ENCODE results near the gene MEF2D.

DNA sequence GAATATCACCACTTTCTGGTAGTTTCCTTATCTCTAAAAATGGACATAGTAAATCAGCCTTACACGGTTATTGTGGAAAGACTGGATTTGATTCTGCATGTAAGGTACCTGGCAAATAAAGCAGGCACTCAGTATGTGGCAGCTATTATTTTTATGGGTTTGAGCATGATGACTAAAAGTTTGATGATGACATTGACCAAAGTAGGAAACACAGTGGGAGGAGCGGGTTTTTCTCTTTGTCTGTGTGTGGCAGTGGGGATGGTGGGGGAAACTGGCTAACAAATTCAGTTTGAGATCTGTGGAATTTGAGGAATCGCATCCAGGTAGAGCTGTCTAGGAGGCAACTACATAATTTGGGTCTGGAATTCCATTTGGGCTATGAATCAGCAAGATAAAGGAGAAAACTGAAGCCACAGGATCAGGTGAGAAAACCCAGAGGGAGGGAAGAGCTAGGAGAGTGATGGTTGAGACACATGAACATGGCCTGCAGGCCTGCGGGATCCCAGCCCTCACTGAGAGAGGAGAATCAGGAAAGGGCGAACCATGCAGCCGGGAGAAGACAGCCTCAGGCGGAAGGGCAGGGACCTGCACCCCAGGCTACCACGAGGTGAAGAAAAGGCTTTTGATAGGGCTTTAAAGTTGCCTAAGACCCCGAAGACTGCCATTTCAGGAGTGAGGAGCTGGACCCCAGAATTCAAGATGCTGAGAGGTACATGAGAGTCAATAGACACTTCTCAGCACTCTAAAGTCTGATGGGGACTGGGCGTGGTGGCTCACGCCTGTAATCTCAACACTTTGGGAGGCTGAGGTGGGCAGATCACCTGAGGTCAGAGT lies 52.2 kb downstream of the MEF2D start:
- TF ChIP-seq, protein P1, sequence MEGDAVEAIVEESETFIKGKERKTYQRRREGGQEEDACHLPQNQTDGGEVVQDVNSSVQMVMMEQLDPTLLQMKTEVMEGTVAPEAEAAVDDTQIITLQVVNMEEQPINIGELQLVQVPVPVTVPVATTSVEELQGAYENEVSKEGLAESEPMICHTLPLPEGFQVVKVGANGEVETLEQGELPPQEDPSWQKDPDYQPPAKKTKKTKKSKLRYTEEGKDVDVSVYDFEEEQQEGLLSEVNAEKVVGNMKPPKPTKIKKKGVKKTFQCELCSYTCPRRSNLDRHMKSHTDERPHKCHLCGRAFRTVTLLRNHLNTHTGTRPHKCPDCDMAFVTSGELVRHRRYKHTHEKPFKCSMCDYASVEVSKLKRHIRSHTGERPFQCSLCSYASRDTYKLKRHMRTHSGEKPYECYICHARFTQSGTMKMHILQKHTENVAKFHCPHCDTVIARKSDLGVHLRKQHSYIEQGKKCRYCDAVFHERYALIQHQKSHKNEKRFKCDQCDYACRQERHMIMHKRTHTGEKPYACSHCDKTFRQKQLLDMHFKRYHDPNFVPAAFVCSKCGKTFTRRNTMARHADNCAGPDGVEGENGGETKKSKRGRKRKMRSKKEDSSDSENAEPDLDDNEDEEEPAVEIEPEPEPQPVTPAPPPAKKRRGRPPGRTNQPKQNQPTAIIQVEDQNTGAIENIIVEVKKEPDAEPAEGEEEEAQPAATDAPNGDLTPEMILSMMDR (IDR thresholded peaks at IDR 0.05), result no peak
- TF ChIP-seq POLR2A (IDR thresholded peaks at IDR 0.05) (no peak), POLR2AphosphoS5 (IDR thresholded peaks at IDR 0.05) (no peak)
